C4-2B (cell line): Measurements from ENCODE around the gene MRPS18C.
"Not testable (repeated sequence)": the region's sequence is repeated elsewhere in the genome, so short reads cannot be mapped to it uniquely, and the experiment has no call there.

ENCODE experiments used
- H3K27ac ChIP-seq: fragments of 450-650 bp; 2 replicates; pipeline ENCODE4 v1.5.1; 2017
- ZFX ChIP-seq: fragments of 450-650 bp; IDR thresholded peaks from 2 replicates; pipeline ENCODE4 v1.6.1; 2017
- TF ChIP-seq, protein P1 (sequence below): fragments of 450-650 bp; conservative IDR thresholded peaks from 2 replicates; pipeline ENCODE4 v1.5.1; 2017; ENCODE audit warnings: mild to moderate bottlenecking

Gene MRPS18C

DNA sequence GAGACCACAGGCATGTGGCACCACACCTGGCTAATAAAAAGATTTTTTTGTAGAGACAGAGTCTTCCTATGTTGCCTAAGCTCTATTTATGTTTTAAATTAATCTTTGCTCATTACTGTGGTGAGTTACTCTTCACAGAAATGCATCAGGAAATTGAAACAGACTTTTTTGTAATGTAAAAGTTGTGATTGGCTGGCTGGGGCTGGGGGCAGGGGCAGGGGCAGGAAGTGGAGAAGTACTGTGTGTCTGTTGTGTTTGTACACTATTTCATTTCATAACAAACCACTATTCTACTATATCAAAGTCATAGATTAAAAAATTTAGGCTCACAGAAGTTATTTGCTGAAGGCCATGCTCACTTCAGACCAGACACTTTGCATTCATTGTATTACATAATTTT is 48.1 kb downstream of the MRPS18C start:
- TF ChIP-seq, protein P1, sequence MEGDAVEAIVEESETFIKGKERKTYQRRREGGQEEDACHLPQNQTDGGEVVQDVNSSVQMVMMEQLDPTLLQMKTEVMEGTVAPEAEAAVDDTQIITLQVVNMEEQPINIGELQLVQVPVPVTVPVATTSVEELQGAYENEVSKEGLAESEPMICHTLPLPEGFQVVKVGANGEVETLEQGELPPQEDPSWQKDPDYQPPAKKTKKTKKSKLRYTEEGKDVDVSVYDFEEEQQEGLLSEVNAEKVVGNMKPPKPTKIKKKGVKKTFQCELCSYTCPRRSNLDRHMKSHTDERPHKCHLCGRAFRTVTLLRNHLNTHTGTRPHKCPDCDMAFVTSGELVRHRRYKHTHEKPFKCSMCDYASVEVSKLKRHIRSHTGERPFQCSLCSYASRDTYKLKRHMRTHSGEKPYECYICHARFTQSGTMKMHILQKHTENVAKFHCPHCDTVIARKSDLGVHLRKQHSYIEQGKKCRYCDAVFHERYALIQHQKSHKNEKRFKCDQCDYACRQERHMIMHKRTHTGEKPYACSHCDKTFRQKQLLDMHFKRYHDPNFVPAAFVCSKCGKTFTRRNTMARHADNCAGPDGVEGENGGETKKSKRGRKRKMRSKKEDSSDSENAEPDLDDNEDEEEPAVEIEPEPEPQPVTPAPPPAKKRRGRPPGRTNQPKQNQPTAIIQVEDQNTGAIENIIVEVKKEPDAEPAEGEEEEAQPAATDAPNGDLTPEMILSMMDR: no peak
- no peak for TF ChIP-seq ZFX
- no peak overlapping the region for H3K27ac ChIP-seq

DNA sequence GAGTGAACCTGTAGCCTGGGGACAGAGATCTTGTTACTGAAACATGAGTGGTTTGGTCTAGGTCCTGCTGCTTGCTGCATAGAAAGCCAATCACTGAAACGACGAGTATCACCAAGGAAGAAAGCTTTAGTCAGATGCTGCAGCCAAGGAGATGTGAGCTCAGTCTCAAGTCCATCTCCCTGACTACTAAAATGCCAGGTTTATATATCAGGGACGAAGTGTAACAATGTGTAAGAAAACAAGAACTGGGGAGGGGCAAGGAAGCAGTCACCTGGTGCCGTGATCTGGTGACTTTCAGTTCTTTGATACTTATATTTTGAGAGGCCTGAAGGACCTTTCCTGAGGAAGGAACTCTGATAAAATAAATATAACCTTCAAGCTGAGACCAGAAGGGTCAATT is 48.6 kb downstream of the MRPS18C start:
- TF ChIP-seq ZFX: no peak
- TF ChIP-seq, protein P1: no peak
- no peak overlapping the region for H3K27ac ChIP-seq

DNA sequence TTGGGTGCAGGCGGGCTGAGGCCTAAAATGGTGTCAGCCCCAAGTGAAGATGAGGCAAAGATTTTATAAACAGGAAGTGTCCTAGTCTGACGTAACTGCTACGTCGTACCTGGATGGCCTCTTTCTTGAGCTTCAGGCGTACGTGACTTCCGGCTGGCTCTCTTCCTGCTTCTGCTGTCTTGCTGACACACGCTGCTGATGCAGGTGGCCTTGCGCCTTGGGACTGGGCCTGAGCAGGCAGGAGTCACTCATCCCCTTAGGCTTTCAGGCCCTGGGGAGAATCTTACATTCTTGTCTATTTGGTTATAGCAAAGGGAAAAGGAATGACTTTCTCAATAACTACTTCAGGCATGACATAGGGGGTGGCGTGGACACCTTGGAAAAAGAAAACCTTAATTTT is 49.1 kb downstream of the MRPS18C start:
- no peak overlapping the region for H3K27ac ChIP-seq
- TF ChIP-seq ZFX: no peak
- TF ChIP-seq, protein P1: no peak

DNA sequence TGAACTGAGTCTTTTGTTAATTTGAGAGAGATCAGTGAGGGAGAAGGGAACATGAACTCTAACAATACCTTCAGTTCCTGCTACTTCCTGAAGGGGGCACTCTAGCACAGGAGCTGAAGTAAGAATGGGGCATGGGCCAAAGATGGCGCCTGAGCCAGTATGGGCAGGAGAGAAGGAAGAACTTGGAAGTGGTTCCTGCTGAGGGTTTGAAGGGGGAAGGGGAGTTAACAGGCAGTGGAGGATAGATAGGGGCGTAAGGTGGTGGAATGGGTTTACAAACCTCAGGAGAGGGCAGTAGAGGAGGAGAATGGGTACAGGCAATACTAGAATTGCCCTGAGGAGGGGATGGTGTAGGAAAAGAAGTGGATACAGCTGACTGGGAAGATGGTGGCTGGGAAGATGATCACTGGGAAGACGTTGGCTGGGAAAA is 53.3 kb downstream of the MRPS18C start:
- not testable (repeated sequence) for H3K27ac ChIP-seq
- TF ChIP-seq, protein P1: peak; percentile 78

DNA sequence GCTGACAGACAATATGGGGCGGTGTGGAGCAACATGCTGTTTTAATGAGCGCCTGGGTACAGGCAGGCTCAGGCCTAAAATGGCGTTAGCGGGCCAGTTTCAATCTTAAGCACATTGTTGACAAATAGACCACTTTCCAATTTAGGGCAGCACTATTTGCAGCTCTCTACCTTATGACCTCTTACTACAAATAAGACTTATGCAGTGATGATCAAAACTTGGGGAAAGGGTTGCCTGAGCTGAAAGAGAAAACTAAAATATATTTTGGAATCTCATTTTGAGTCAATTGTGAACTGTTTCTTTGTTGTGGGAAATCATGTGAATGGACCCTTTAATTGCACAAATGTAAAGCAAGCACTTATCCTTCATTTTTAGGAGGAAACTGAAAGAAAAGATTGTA is 54.6 kb downstream of the MRPS18C start:
- TF ChIP-seq, protein P1: no peak
- no peak for TF ChIP-seq ZFX
- no peak overlapping the region for H3K27ac ChIP-seq
